Naive B cell (primary cell): ENCODE results near the gene SLC22A4. TPM values are rescaled to one million over a fixed set of nuclear protein-coding genes. Genes with fewer than 3 reads are reported as not detected.

ENCODE experiments used
- ATAC-seq, 2 donors: fragments of 150-1000 bp; cut with Tn5 transposase; 2 replicates each; pipeline ENCODE4 v1.10.0; 2021; ENCODE audit warnings: low read depth in 2 of 2, mild to moderate bottlenecking in 2 of 2, moderate library complexity in 2 of 2
- DNase-seq: peaks from one replicate; pipeline ENCODE4 v3.0.0; 2022
- H3K27ac Mint-ChIP-seq, 6 donors: one replicate each; pipeline ENCODE4 v1.8.0; 2020 to 2022; ENCODE audit warnings: mild to moderate bottlenecking in 6 of 6, mixed read lengths in 6 of 6, moderate library complexity in 5 of 6, inconsistent platforms in 2 of 6
- H3K27me3 Mint-ChIP-seq, 3 donors: one replicate each; pipeline ENCODE4 v1.8.0; 2021 to 2022; ENCODE audit warnings: mixed read lengths in 3 of 3, mild to moderate bottlenecking in 1 of 3
- H3K36me3 Mint-ChIP-seq, 2 donors: one replicate each; pipeline ENCODE4 v1.8.0; 2020 to 2022; ENCODE audit warnings: mixed read lengths in 2 of 2, inconsistent platforms in 1 of 2, mild to moderate bottlenecking in 1 of 2
- H3K4me1 Mint-ChIP-seq, 3 donors: one replicate each; pipeline ENCODE4 v1.8.0; 2020 to 2022; ENCODE audit warnings: mixed read lengths in 3 of 3, inconsistent platforms in 1 of 3, mild to moderate bottlenecking in 1 of 3, moderate library complexity in 1 of 3
- H3K4me3 Mint-ChIP-seq, 8 donors: one replicate each; pipeline ENCODE4 v1.8.0; 2020 to 2022; ENCODE audit warnings: mild to moderate bottlenecking in 8 of 8, mixed read lengths in 8 of 8, moderate library complexity in 8 of 8, inconsistent platforms in 2 of 8
- H3K9me3 Mint-ChIP-seq, 7 donors: one replicate each; pipeline ENCODE4 v1.8.0; 2020 to 2022; ENCODE audit warnings: mixed read lengths in 7 of 7, mild to moderate bottlenecking in 5 of 7, inconsistent platforms in 2 of 7, moderate library complexity in 1 of 7
- polyA plus RNA-seq, 6 donors: library from polyadenylated mRNA; unstranded; fragments of 300-500 nt; fragmentation: Illumina TruSeq; gene quantifications; one replicate each; pipeline ENCODE4 v1.2.3, GENCODE V29; 2021; ENCODE audit warnings: low read depth in 6 of 6

The SLC22A4 gene
- polyA plus RNA-seq, 6 donors from 2014 or later = not detected

GRCh38 chr5:132266031-132266835 lies 28.0 kb upstream of the SLC22A4 start:
- ATAC-seq (no peak), DNase-seq (no peak)
- no peak overlapping the region for H3K27ac Mint-ChIP-seq
- H3K4me1 Mint-ChIP-seq = peaks cover under 1 to 8% (median 4%) of the 10 kb centered on the region in 3 donors
- no peaks in the 10 kb centered on the region for H3K9me3 Mint-ChIP-seq
- H3K27me3 Mint-ChIP-seq = peaks cover 0 to 5% (median 0%) of the 10 kb centered on the region in 3 donors
- H3K36me3 Mint-ChIP-seq = no peaks in the 10 kb centered on the region
- H3K4me3 Mint-ChIP-seq = no peak overlapping the region

- no peaks in the 10 kb centered on the region for H3K36me3 Mint-ChIP-seq
- peaks cover 0 to 7% (median 0%) of the 10 kb centered on the region in 3 donors for H3K27me3 Mint-ChIP-seq
- H3K9me3 Mint-ChIP-seq = no peaks in the 10 kb centered on the region
- peaks cover 3 to 12% (median 5%) of the 10 kb centered on the region in 3 donors for H3K4me1 Mint-ChIP-seq
- DNase-seq (no peak), ATAC-seq (no peak)
- no peak overlapping the region for H3K4me3 Mint-ChIP-seq
- no peak overlapping the region for H3K27ac Mint-ChIP-seq
Observed at GRCh38 chr5:132266836-132267160, 27.4 kb upstream of the SLC22A4 start.

GRCh38 chr5:132267166-132267739 lies 26.9 kb upstream of the SLC22A4 start:
- peaks cover 0 to 1% (median 0%) of the 10 kb centered on the region in 7 donors for H3K9me3 Mint-ChIP-seq
- H3K4me3 Mint-ChIP-seq = no peak overlapping the region
- no peak for DNase-seq
- no peaks in the 10 kb centered on the region for H3K36me3 Mint-ChIP-seq
- peaks cover 1 to 10% (median 3%) of the 10 kb centered on the region in 3 donors for H3K27me3 Mint-ChIP-seq
- no peak for ATAC-seq
- H3K27ac Mint-ChIP-seq = no peak overlapping the region
- peaks cover 3 to 12% (median 8%) of the 10 kb centered on the region in 3 donors for H3K4me1 Mint-ChIP-seq

- Mint-ChIP-seq H3K27me3 (peaks cover 9 to 19% (median 12%) of the 10 kb centered on the region in 3 donors), H3K9me3 (peaks cover 0 to 1% (median 0%) of the 10 kb centered on the region in 7 donors), H3K4me1 (peaks cover 9 to 17% (median 14%) of the 10 kb centered on the region in 3 donors), H3K27ac (peak overlapping the region in 1 of 6 donors; percentile 81), H3K4me3 (no peak overlapping the region), H3K36me3 (no peaks in the 10 kb centered on the region)
- no peak for ATAC-seq
- no peak for DNase-seq
Observed at GRCh38 chr5:132267931-132268768, 26.0 kb upstream of the SLC22A4 start.

- Mint-ChIP-seq H3K27me3 (peaks cover 17 to 27% (median 19%) of the 10 kb centered on the region in 3 donors), H3K4me3 (no peak overlapping the region), H3K4me1 (peaks cover 9 to 17% (median 14%) of the 10 kb centered on the region in 3 donors), H3K36me3 (no peaks in the 10 kb centered on the region), H3K27ac (peak overlapping the region in 1 of 6 donors; percentile 15), H3K9me3 (peaks cover 0 to 1% (median 0%) of the 10 kb centered on the region in 7 donors)
- ATAC-seq = no peak
- no peak for DNase-seq
Observed at GRCh38 chr5:132268769-132269551, 25.2 kb upstream of the SLC22A4 start.

GRCh38 chr5:132269635-132270334 lies 24.4 kb upstream of the SLC22A4 start:
- Mint-ChIP-seq H3K4me3 (no peak overlapping the region), H3K27me3 (peaks cover 18 to 35% (median 19%) of the 10 kb centered on the region in 3 donors), H3K36me3 (no peaks in the 10 kb centered on the region), H3K27ac (peak overlapping the region in 1 of 6 donors; percentile 15), H3K9me3 (peaks cover 0 to 1% (median 0%) of the 10 kb centered on the region in 7 donors), H3K4me1 (peaks cover 9 to 17% (median 14%) of the 10 kb centered on the region in 3 donors)
- ATAC-seq (no peak), DNase-seq (no peak)

- Mint-ChIP-seq H3K9me3 (peaks cover 0 to 1% (median 0%) of the 10 kb centered on the region in 7 donors), H3K27me3 (peaks cover 18 to 35% (median 19%) of the 10 kb centered on the region in 3 donors), H3K27ac (no peak overlapping the region), H3K4me1 (peaks cover 9 to 17% (median 14%) of the 10 kb centered on the region in 3 donors), H3K4me3 (peak overlapping the region in 1 of 8 donors; percentile 57), H3K36me3 (no peaks in the 10 kb centered on the region)
- DNase-seq = no peak
- no peak for ATAC-seq
Observed at GRCh38 chr5:132270335-132270665, 23.9 kb upstream of the SLC22A4 start.

GRCh38 chr5:132270706-132271105 lies 23.5 kb upstream of the SLC22A4 start:
- ATAC-seq = no peak
- peaks cover 18 to 35% (median 19%) of the 10 kb centered on the region in 3 donors for H3K27me3 Mint-ChIP-seq
- DNase-seq = no peak
- H3K4me1 Mint-ChIP-seq = peaks cover 9 to 17% (median 14%) of the 10 kb centered on the region in 3 donors
- H3K36me3 Mint-ChIP-seq = no peaks in the 10 kb centered on the region
- peak overlapping the region in 2 of 8 donors; percentile 39 to 57 for H3K4me3 Mint-ChIP-seq
- H3K27ac Mint-ChIP-seq = peak overlapping the region in 1 of 6 donors; percentile 32
- peaks cover 0 to 1% (median 0%) of the 10 kb centered on the region in 7 donors for H3K9me3 Mint-ChIP-seq

GRCh38 chr5:132271251-132272246 lies 22.6 kb upstream of the SLC22A4 start:
- ATAC-seq = peak; percentile 53 to 57
- DNase-seq = no peak
- no peaks in the 10 kb centered on the region for H3K36me3 Mint-ChIP-seq
- peaks cover 9 to 17% (median 14%) of the 10 kb centered on the region in 3 donors for H3K4me1 Mint-ChIP-seq
- peaks cover 18 to 35% (median 19%) of the 10 kb centered on the region in 3 donors for H3K27me3 Mint-ChIP-seq
- peaks cover 0 to 1% (median 0%) of the 10 kb centered on the region in 7 donors for H3K9me3 Mint-ChIP-seq
- peak overlapping the region in 7 of 8 donors; percentile 56 to 86 (median 78) for H3K4me3 Mint-ChIP-seq
- H3K27ac Mint-ChIP-seq = peak overlapping the region in 1 of 6 donors; percentile 69

- peaks cover 0 to 1% (median 0%) of the 10 kb centered on the region in 7 donors for H3K9me3 Mint-ChIP-seq
- H3K4me3 Mint-ChIP-seq = peak overlapping the region in 6 of 8 donors; percentile 41 to 78 (median 61)
- peaks cover 18 to 35% (median 19%) of the 10 kb centered on the region in 3 donors for H3K27me3 Mint-ChIP-seq
- ATAC-seq (peak; percentile 52 to 55), DNase-seq (peak; percentile 55)
- H3K4me1 Mint-ChIP-seq = peaks cover 9 to 14% (median 13%) of the 10 kb centered on the region in 3 donors
- peak overlapping the region in 1 of 6 donors; percentile 69 for H3K27ac Mint-ChIP-seq
- H3K36me3 Mint-ChIP-seq = no peaks in the 10 kb centered on the region
Observed at GRCh38 chr5:132272311-132273210, 21.6 kb upstream of the SLC22A4 start.
